HCT116 (cell line): ENCODE measurements around the gene TEX55.

Source experiments
- CTCF ChIP-seq, 3 experiments: fragments of 200-600 bp in 1 of 3; sonication (generic) in 1 of 3; IDR thresholded peaks in 2 of 3; conservative IDR thresholded peaks in 1 of 3; 2 replicates each; pipeline ENCODE4 v1.5.1; 2012 to 2017; ENCODE audit warnings: low read depth in 2 of 3, low read length in 2 of 3, antibody characterized with exemption in 1 of 3, borderline replicate concordance in 1 of 3, control low read depth in 1 of 3, mild to moderate bottlenecking in 1 of 3, mixed read lengths in 1 of 3, mixed run types in 1 of 3, moderate library complexity in 1 of 3; ENCODE audit not compliant: insufficient read depth in 1 of 3
- POLR2A ChIP-seq: IDR thresholded peaks from 2 replicates; pipeline ENCODE4 v1.7.0; 2011; ENCODE audit warnings: borderline replicate concordance; ENCODE audit not compliant: insufficient read depth, insufficient read length; ENCODE audit errors: extremely low read depth
- TF ChIP-seq, protein P1 (sequence below): IDR thresholded peaks from 2 replicates; pipeline ENCODE4 v1.6.1; 2012

GRCh38 chr3:119191800-119192199 lies 45.8 kb downstream of the TEX55 start:
- TF ChIP-seq CTCF (IDR thresholded peaks at IDR 0.05 in 2 of 3, conservative IDR thresholded peaks at IDR 0.05 in 1 of 3; ENCODE audit: borderline replicate concordance in 1 of 3, insufficient read depth in 1 of 3, low read depth in 2 of 3, low read length in 2 of 3): no peak
- TF ChIP-seq, protein P1, sequence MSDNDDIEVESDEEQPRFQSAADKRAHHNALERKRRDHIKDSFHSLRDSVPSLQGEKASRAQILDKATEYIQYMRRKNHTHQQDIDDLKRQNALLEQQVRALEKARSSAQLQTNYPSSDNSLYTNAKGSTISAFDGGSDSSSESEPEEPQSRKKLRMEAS: no peak
- no peak for TF ChIP-seq POLR2A
